ENCODE measurements around the gene AGTPBP1.
A peak's percentile ranks its signal among the peaks of the same experiment; 100 is the strongest.

Gene AGTPBP1

DNA sequence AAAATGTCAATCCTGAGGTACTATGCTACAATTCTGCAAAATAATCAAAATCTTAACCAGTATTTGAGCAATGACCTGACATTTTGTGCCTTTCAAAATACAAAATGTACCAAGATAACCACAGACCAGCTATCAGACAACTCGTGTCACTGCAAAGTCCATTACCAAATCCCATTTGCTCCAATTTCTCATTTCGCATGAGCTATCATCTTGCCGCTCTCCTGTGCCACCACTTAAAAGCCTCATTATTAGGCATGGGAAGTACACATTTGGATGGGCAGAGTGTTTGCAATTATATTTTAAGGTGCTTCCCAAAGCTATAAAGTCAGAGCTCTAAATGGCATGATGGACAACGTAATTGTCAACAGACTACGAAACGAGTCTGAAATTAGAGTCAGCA, 205.2 kb downstream of the AGTPBP1 start:
- no peak for DNase-seq (ENCODE audit: low spot score)

DNA sequence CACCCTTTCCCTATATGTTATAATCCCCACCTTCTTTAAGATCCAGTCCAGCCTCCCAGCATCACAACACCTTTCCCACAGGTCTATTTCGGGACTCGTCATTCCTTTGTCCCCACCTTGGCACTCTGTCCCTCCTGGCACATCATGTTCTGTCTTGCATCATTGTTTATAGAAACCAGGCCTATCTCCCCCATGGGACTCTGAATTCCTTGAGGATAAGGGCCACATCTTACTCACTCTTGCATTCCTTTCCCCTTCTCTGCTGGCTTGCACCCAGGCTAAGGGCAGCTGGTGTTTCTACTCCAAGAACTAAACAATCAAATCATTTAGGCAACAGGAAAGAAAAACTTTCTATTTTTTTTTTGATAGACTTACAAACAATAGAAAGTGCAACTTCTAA, 205.7 kb downstream of the AGTPBP1 start:
- peak; percentile 90 for DNase-seq (ENCODE audit: low spot score)

DNA sequence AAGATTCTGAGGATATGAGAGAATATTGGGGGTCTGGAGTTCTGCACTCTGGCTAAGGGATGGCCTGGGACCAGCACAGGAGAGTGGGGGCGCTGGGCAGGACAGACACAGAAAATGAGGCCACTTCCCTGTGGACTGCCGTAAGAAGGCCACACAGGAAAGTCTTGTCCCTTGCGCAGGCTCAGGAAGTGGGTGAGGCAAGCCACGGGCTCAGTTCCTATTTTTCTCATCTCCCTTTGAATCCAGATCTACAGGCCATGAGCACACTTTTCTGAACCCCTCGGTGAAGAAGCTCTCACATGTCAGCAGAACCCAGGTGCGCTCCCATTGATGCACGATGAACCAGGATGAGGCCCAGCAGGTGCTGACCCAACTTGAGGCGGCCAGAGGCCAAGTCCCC, 207.4 kb downstream of the AGTPBP1 start:
- DNase-seq (ENCODE audit: low spot score): no peak

GRCh38 chr9:85533538-85533937, 208.2 kb downstream of the AGTPBP1 start:
- no peak for DNase-seq (ENCODE audit: low spot score)

DNA sequence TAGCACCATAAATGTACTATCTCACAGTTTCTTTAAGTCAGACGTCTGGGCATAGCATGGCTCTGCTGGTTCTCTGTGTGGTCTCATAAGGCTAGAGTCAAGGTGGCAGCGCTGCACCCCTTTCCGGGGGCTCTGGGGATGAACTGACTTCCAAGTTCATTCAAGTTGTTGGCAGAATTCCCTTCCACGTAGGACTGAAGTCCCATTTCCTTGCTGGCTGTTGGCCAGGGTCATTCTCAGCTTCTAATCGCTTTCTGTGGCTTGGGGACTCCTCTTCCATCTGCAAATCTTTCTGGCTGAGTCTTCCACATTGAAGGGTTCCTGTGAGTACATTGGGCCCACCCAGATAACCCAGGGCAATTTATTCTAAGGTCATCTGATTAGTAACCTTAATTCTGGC, 211.0 kb downstream of the AGTPBP1 start:
- DNase-seq (ENCODE audit: low spot score): no peak

GRCh38 chr9:85528607-85529006, 213.1 kb downstream of the AGTPBP1 start:
- DNase-seq (ENCODE audit: low spot score): no peak

- DNase-seq (ENCODE audit: low spot score): no peak
Observed at GRCh38 chr9:85528142-85528541, 213.6 kb downstream of the AGTPBP1 start.

DNA sequence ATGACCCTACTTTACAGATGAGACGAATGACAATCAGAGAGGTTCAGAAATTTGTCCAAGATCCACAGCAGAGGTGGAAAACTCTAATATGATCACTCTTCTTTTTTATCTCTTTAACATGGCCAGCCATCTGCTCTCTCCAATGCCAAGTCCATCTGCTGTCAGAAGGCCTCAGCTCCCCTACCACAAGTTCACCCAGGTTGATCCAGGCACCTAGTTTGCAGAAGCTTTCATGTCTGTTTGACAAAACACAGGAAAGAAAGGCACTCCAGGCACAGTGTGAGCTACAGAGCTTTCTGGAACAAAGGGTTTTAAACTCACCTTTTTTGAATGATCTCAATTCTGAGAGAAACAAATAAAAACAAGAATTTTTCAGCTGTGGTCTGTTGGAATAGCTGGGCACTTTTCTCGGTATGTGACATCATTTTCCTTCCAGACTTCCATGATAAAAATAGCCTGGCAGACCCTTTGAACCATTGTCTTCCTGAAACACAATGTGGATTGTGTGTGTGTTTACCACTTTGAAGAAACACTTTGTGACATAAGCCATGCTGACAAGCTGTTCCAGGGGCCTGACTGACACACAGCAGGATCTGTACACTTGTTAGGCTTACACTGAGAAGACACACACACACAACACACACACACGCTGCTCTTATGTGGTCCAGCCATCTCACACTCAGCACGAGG, 214.3 kb downstream of the AGTPBP1 start:
- no peak for DNase-seq (ENCODE audit: low spot score)

GRCh38 chr9:85524531-85524930, 217.2 kb downstream of the AGTPBP1 start:
- DNase-seq (ENCODE audit: low spot score): no peak

GRCh38 chr9:85523202-85523601, 218.6 kb downstream of the AGTPBP1 start:
- no peak for DNase-seq (ENCODE audit: low spot score)

DNA sequence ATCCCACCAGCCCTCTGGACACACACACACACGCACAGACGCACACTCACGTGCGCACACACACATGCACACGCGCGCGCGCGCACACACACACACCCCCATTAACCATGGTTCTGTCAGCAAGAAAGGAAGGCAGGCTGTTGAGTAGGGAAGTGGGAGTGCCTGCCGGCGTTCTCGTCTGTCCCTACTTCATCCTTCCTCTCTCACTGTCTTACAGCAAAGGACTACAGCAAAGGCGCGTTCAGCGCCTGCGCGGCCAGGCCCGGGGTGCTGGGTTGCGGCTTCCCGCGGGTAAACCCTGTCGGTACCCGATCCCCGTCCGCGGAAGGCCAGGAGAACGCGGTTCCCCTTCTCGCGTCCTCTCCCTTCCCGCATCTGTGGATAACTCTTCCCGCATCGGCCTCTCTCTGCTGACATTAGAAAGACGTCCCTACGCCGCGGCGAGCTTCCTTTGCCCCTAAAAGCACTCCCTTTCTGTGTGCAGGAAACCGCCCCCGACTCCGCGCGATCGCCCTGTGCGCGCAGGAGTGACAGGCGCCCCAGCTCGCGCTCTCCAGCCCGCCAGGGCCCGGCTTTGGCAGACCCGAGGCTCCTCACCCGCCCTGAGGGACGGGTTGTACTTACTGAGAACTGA, 219.2 kb downstream of the AGTPBP1 start:
- peak; percentile 76 for DNase-seq (ENCODE audit: low spot score)

- DNase-seq (ENCODE audit: low spot score): peak; percentile 52
Observed at GRCh38 chr9:85521371-85522197, 220.2 kb downstream of the AGTPBP1 start.

DNA sequence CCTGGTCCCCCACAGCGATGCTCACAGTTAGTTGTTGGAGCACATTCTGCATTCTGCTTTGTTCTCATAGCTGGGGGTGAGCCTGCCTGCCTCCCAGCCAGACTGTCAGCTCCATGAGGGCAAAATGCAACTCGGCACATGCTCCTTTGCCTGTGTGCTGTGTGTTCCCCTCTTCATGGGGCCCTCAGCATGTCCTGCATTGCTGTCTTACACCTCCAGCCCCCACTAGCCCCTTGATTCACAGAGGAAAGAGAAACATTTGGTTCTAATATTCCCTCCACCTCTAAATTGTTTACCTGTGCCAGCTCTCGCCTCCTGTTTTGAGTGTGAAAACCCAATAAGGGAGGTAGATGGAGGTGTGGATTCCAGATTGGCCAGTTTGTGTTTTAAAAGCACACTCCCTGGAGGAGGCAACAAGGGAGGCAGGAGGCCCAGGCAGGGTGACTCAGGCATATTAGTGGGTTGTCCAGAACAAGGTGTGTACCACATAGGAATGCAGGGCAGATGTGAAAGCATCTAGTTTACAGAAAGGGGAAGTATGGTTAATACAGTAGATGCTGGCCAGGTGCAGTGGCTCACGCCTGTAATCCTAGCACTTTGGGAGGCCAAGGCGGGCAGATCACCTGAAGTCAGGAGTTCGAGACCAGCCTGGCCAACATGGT, 224.6 kb downstream of the AGTPBP1 start:
- DNase-seq (ENCODE audit: low spot score): no peak

DNA sequence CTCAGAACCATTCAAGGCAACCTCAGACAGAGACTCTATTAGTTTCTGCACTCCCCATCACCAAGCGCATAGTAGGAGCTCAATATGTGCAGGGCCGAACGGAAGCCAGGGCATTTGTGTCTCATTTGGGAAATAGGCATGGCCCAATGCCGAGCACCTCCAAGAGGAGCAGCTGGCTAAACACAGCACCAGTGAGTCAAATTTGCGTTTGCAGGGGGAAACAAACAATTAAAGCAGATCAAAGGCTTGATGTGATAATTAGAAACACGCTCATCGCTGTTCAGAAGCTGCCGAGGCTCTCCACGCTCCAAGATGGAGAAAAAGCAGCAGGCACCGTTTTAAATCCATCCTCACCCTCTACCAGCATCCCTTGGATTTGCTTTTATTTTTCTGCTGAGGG, 225.3 kb downstream of the AGTPBP1 start:
- DNase-seq (ENCODE audit: low spot score): no peak

DNA sequence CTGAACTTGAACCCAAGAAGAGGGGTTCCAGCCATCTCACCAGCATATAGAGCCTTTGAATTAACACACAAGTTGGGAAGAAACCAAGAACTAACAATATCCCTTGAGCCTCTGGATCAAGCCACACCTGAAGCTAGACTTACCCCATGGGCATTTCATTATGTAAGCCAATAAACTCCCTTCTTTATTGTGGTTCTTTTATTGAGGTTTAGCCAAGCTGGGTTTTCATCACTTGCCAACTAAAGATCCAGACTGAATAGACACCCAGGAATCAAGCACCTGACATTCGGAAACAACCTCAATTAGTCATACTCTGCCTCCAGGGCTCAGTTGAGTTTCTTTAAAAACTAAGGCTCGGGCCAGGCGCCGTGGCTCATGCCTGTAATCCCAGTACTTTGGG, 226.7 kb downstream of the AGTPBP1 start:
- DNase-seq (ENCODE audit: low spot score): no peak

DNA sequence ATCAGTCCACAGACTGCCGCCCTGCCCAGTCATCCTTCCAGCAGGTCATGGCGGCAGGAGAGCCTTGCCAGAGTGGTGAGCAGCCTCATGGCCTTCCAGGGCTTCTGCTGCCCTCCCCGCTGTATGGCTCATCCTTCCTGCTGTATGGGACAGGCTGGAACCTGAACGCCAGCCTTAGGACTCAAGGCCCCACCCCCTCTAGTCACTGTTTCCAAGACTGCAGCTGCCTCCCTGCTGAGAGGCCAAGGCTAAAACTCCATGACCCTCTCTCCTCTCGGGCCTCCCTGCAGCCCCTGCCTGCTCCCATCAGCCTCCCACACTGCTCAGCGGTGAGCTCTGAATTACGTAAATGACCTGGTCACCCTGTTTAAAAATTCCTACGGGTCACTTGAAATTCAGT, 227.5 kb downstream of the AGTPBP1 start:
- no peak for DNase-seq (ENCODE audit: low spot score)

- no peak for DNase-seq (ENCODE audit: low spot score)
Observed at GRCh38 chr9:85511746-85512145, 230.0 kb downstream of the AGTPBP1 start.

GRCh38 chr9:85510830-85511504, 230.8 kb downstream of the AGTPBP1 start:
- DNase-seq (ENCODE audit: low spot score): no peak

DNA sequence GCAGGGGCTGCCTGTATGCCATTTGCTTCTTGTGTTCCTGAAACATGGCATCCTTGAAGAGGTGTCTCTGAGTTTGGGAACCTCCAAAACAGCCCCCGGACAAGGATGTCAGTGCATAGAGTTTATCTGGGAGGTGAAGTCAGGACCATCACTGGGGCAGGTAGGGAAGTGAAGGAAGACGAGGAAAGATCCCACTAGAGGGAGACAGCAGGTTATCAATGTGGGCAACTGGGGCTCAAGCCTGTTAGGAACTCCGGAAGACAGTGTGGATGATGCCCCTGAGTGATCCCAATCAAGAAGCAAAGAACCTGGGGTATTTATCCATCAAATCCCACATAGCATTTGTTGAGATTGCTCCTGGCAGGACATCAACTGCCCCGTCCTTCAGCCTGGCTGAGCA, 233.1 kb downstream of the AGTPBP1 start:
- DNase-seq (ENCODE audit: low spot score): no peak

- no peak for DNase-seq (ENCODE audit: low spot score)
Observed at GRCh38 chr9:85505612-85506011, 236.1 kb downstream of the AGTPBP1 start.

DNA sequence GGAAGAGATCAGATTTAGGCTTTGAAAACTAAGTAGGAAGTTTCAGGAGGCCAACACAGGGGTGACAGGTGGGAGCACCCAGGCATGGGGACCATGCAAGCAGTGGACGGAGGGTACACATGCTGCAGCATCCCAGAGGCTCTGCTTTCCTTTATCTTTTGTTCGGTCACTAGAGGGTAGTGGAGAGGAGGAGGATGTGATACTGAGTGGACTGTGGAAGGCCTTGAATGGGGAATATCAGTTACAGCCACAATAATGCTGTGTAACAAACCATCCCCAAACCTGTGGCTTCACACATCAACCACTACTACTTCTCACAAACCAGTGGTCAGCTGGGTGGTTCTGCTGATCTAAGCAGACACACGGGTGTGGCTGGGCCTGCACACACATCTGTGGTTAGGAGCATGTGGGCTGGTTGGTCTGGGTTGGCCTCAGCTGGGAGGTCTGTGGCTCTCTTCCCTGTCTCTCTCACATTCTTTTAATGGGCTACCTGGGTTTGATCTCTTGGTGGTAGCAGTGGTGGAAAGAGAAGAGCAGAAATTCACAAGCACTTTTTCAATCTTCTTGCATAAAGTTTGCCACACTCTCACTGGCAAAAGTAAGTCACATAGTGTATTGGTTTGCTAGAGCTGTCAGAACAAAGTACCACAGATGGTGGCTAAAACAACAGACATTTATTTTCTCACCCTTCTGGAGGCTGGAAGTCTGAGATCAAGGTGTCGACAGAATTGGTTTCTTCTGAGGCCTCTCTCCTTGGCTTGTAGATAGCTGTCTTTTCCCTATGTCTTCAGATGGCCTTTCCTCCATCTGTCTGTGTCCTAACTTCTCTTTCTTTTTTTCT, 238.7 kb downstream of the AGTPBP1 start:
- no peak for DNase-seq (ENCODE audit: low spot score)

Measured in GM03348 (cell line).